HepG2 (cell line): Measurements from ENCODE around the gene FAM81B. TPM values are rescaled to one million over a fixed set of nuclear protein-coding genes. Genes with fewer than 3 reads are reported as not detected.

Experiments
- ATAC-seq: fragments of 200-7000 bp; cut with Tn5 transposase; 3 replicates; pipeline ENCODE4 v1.9.1; 2020; ENCODE audit warnings: mild to moderate bottlenecking, moderate library complexity
- BruUV-seq: library from RNA; stranded (reverse); fragments of 400-500 nt; replicated peaks from 2 replicates; lab custom pipeline; 2021; lab: Mats Ljungman, UMichigan
- CTCF ChIA-PET: fragments of 300-600 bp; formaldehyde crosslinking; extraction: SDS; loops from one replicate; lab custom pipeline; 2021; ENCODE audit warnings: low total read pairs, inconsistent platforms, low intra/inter-chr PET ratio; lab: Yijun Ruan, JAX
- POLR2A ChIA-PET: fragments of 350-600 bp; sonication (Branson Sonifier 250); formaldehyde crosslinking; loops from one replicate; lab custom pipeline; 2020; ENCODE audit warnings: antibody characterized with exemption, inconsistent platforms; lab: Yijun Ruan, JAX
- DNase-seq: peaks from one replicate; pipeline ENCODE4 v3.0.0-alpha.2; 2015; ENCODE audit warnings: low spot score
- FAIRE-seq: peaks from 3 replicates; lab custom pipeline; 2011; peaks lifted over from hg19 to GRCh38; lab: Jason Lieb, UNC
- H2AFZ ChIP-seq: one replicate; pipeline ENCODE4 v1.6.1; 2011; ENCODE audit warnings: low read length, inconsistent platforms
- H3K27ac ChIP-seq: fragments of 300-600 bp; 3 replicates; pipeline ENCODE4 v1.8.0; 2011; ENCODE audit warnings: mixed run types, mild to moderate bottlenecking, mixed read lengths, low read length, inconsistent platforms; ENCODE audit not compliant: insufficient read depth; ENCODE audit errors: extremely low read length
- H3K27me3 ChIP-seq, 2 experiments: fragments of 200-600 bp in 1 of 2; 2 replicates in 1 of 2; 3 replicates in 1 of 2; pipeline versions ENCODE4 v1.6.0 to v1.8.0; 2011; ENCODE audit warnings: low read length in 2 of 2, mild to moderate bottlenecking in 2 of 2, moderate library complexity in 2 of 2, inconsistent platforms in 1 of 2; ENCODE audit not compliant: insufficient read depth in 2 of 2, control insufficient read depth in 1 of 2
- H3K36me3 ChIP-seq, 2 experiments: fragments of 200-600 bp in 1 of 2; replicated peaks in 1 of 2; 2 replicates in 1 of 2; 3 replicates in 1 of 2; pipeline versions ENCODE4 v1.5.1 to v1.8.0; 2011; ENCODE audit warnings: low read length in 2 of 2, inconsistent platforms in 1 of 2; ENCODE audit not compliant: insufficient read depth in 2 of 2, control insufficient read depth in 1 of 2
- H3K4me1 ChIP-seq: 2 replicates; pipeline ENCODE4 v1.5.1; 2012; ENCODE audit warnings: low read length, inconsistent platforms; ENCODE audit not compliant: insufficient read depth
- H3K4me2 ChIP-seq: 2 replicates; pipeline ENCODE4 v1.6.0; 2011; ENCODE audit warnings: low read depth, low read length, inconsistent platforms
- H3K4me3 ChIP-seq, 3 experiments: fragments of 200-600 bp in 1 of 3; sonication (generic), shearing (Covaris generic) in 1 of 3; replicated peaks in 1 of 3; 2 replicates each; pipeline ENCODE4 v1.5.1; 2011 to 2016; ENCODE audit warnings: low read length in 3 of 3, inconsistent platforms in 2 of 3, low read depth in 2 of 3, mild to moderate bottlenecking in 2 of 3, control low read depth in 1 of 3, mixed read lengths in 1 of 3; ENCODE audit not compliant: insufficient read depth in 1 of 3
- H3K79me2 ChIP-seq: one replicate; pipeline ENCODE4 v1.6.1; 2011; ENCODE audit warnings: low read length, inconsistent platforms; ENCODE audit not compliant: insufficient read depth
- H3K9ac ChIP-seq: 2 replicates; pipeline ENCODE4 v1.6.0; 2011; ENCODE audit warnings: mild to moderate bottlenecking, low read depth, low read length, inconsistent platforms; ENCODE audit not compliant: insufficient read depth
- H3K9me3 ChIP-seq: 2 replicates; pipeline ENCODE4 v1.5.1; 2012; ENCODE audit warnings: mild to moderate bottlenecking, low read length
- H4K20me1 ChIP-seq: 2 replicates; pipeline ENCODE4 v1.6.0; 2011; ENCODE audit warnings: inconsistent platforms, mild to moderate bottlenecking, low read length, moderate library complexity; ENCODE audit not compliant: insufficient read depth
- EP300 ChIP-seq, 3 experiments: sonication (generic) in 1 of 3; formaldehyde crosslinking in 1 of 3; IDR thresholded peaks; 2 replicates each; pipeline versions ENCODE4 v1.5.1 to v1.6.1; 2011 to 2020; ENCODE audit warnings: low read depth in 2 of 3, low read length in 2 of 3, borderline replicate concordance in 1 of 3, improper control_type of control experiment in 1 of 3, mild to moderate bottlenecking in 1 of 3, missing genetic modification reagents in 1 of 3, moderate library complexity in 1 of 3
- HOXD1 ChIP-seq: sonication (generic); formaldehyde crosslinking; IDR thresholded peaks from 2 replicates; pipeline ENCODE4 v1.5.0; 2020; ENCODE audit warnings: missing genetic modification reagents
- NFE2 ChIP-seq: sonication (generic); formaldehyde crosslinking; IDR thresholded peaks from 2 replicates; pipeline ENCODE4 v1.4.0; 2020; ENCODE audit warnings: missing genetic modification reagents
- SMYD3 ChIP-seq: sonication (generic); formaldehyde crosslinking; IDR thresholded peaks from 2 replicates; pipeline ENCODE4 v1.8.1; 2023; ENCODE audit warnings: mild to moderate bottlenecking, missing genetic modification reagents
- SPEN ChIP-seq: sonication (generic); formaldehyde crosslinking; IDR thresholded peaks from 2 replicates; pipeline ENCODE4 v1.5.1; 2020; ENCODE audit warnings: low read depth, mild to moderate bottlenecking, missing genetic modification reagents
- ZNF12 ChIP-seq: sonication (generic); formaldehyde crosslinking; IDR thresholded peaks from 2 replicates; pipeline ENCODE4 v1.5.0; 2020; ENCODE audit warnings: missing genetic modification reagents
- WGBS: methylation state at CpG from one replicate; pipeline ENCODE4 v1.1.6; 2017; ENCODE audit warnings: low lambda C conversion rate; 5-methylcytosine and 5-hydroxymethylcytosine counted together
- in situ Hi-C: cut with HindIII; loops from 2 replicates; pipeline ENCODE4 v1.10.0; 2017; ENCODE audit warnings: low pct_unique_long_range_greater_than_20kb; ENCODE audit not compliant: extremely low pct_ligation_motif_present
- intact Hi-C: fragments of 100-400 bp; cut with micrococcal nuclease; formaldehyde crosslinking; loops from one replicate; pipeline ENCODE4 v1.10.0; 2022; ENCODE audit not compliant: unreplicated experiment
- polyA plus RNA-seq, 8 experiments: library from polyadenylated mRNA; depleted of rRNA in 3 of 8; stranded (reverse) in 7 of 8; unstranded in 1 of 8; fragments of >200 nt; fragmentation: Illumina TruSeq in 4 of 8; extraction: Trizol in 4 of 8; gene quantifications; 2 replicates each; pipeline versions ENCODE4 v1.2.1 to v1.2.3, GENCODE V29; 2011 to 2016; ENCODE audit warnings: low read depth in 4 of 8, missing spikeins in 1 of 8, mixed read lengths in 1 of 8; ENCODE audit not compliant: insufficient read depth in 1 of 8
- total RNA-seq, 5 experiments: library from RNA; depleted of rRNA; stranded (reverse); fragments of >200 nt; fragmentation: Illumina TruSeq; extraction: Trizol; gene quantifications; 2 replicates each; pipeline ENCODE4 v1.2.3, GENCODE V29; 2016; ENCODE audit warnings: low read depth in 1 of 5
- TF ChIP-seq, protein P1 (sequence below): sonication (generic); formaldehyde crosslinking; IDR thresholded peaks from 2 replicates; pipeline ENCODE4 v1.4.0; 2020; ENCODE audit warnings: low read depth, mild to moderate bottlenecking, missing genetic modification reagents
- TF ChIP-seq, protein P2 (sequence below): sonication (generic); formaldehyde crosslinking; IDR thresholded peaks from 2 replicates; pipeline ENCODE4 v1.8.1; 2023; ENCODE audit warnings: mild to moderate bottlenecking, missing genetic modification reagents, borderline replicate concordance

The FAM81B gene
- total and polyA plus RNA-seq, 2 of the 13 experiments (the other 11 are each of a cell fraction or from before 2014, with no cell fraction given) = not detected

DNA sequence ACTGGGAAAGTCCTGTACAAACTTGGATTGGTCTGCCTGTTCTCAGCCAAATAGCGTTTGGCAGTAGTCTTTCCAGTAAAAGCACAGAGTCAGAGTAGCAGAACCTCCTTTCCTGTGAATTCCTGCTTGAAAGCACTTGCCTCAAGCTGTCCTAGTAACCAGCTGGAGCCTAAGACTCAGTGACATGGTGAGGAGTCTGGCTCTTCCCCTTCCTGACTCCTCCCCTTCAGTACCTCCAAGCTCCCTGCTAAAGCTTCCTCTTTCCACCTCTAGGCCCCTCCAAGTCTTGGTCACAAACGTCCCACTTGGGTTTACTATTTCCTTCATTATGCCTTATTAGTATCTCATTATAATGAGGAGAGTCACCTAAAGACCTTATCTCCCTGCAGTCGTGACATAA is 21.4 kb upstream of the FAM81B start:
- H3K27ac ChIP-seq = no peak overlapping the region
- TF ChIP-seq NFE2 (CRISPR knock-in tag) (no peak), SMYD3 (CRISPR knock-in tag) (no peak), ZNF12 (CRISPR knock-in tag) (no peak), HOXD1 (CRISPR knock-in tag) (no peak)
- TF ChIP-seq, protein P1, sequence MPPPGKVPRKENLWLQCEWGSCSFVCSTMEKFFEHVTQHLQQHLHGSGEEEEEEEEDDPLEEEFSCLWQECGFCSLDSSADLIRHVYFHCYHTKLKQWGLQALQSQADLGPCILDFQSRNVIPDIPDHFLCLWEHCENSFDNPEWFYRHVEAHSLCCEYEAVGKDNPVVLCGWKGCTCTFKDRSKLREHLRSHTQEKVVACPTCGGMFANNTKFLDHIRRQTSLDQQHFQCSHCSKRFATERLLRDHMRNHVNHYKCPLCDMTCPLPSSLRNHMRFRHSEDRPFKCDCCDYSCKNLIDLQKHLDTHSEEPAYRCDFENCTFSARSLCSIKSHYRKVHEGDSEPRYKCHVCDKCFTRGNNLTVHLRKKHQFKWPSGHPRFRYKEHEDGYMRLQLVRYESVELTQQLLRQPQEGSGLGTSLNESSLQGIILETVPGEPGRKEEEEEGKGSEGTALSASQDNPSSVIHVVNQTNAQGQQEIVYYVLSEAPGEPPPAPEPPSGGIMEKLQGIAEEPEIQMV (CRISPR knock-in tag) = no peak
- TF ChIP-seq, all 625 proteins: peak for 0
- ChIA-PET CTCF (no interaction called here), POLR2A (no interaction called here)
- FAIRE-seq = no peak
- BruUV-seq = no TSS peak
- no peaks in the 10 kb centered on the region for H3K4me1 ChIP-seq
- H4K20me1 ChIP-seq = no peaks in the 10 kb centered on the region
- H3K9me3 ChIP-seq = no peaks in the 10 kb centered on the region
- no peak for ATAC-seq
- WGBS = 0% methylated on average over 2 of the region's 3 CpGs
- no peak overlapping the region for H3K4me3 ChIP-seq
- intact Hi-C loops = no loop called here
- H3K36me3 ChIP-seq = no peaks in the 10 kb centered on the region
- H3K27me3 ChIP-seq = peaks cover 0 to 2% of the 10 kb centered on the region in 2 experiments; a peak in 1 of 5 replicates
- H3K4me2 ChIP-seq = no peak overlapping the region
- no peak overlapping the region for H3K9ac ChIP-seq
- H2AFZ ChIP-seq = no peak overlapping the region
- in situ Hi-C loops = no loop called here
- H3K79me2 ChIP-seq = no peaks in the 10 kb centered on the region
- no peak for DNase-seq

DNA sequence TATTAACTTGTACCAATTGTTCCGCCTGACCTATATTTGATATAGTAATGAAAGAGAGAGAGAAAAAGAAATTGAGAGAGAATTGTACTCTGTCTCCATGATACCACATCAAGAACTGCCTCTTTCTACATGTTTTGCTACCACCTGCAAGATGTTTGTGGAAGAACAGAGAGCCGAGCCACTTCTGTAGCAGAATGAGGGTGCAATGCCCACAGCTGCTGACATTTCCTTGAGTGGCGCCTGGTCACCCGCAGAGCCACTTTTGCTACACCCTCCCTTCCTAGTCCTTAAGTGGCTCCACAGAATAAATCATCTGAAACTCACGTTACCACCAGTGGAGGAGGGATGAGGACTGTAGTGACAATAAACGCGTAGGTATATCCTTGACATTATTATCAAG is 17.1 kb upstream of the FAM81B start:
- H2AFZ ChIP-seq = no peak overlapping the region
- TF ChIP-seq EP300 (IDR thresholded peaks at IDR 0.05; ENCODE audit: low read depth in 2 of 2, low read length in 2 of 2) = no peak
- no peak for TF ChIP-seq EP300 (CRISPR knock-in tag; IDR thresholded peaks at IDR 0.05; ENCODE audit: borderline replicate concordance)
- no peak for TF ChIP-seq SPEN
- TF ChIP-seq, protein P2, sequence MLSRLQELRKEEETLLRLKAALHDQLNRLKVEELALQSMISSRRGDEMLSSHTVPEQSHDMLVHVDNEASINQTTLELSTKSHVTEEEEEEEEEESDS (CRISPR knock-in tag) = no peak
- no peak overlapping the region for H3K4me3 ChIP-seq
- H3K79me2 ChIP-seq = no peaks in the 10 kb centered on the region
- H3K4me1 ChIP-seq = no peaks in the 10 kb centered on the region
- ChIA-PET CTCF (no interaction called here), POLR2A (no interaction called here)
- no peaks in the 10 kb centered on the region for H3K36me3 ChIP-seq
- DNase-seq (no peak), FAIRE-seq (no peak), ATAC-seq (no peak)
- no peak overlapping the region for H3K4me2 ChIP-seq
- intact Hi-C loops (no loop called here), in situ Hi-C loops (no loop called here)
- no TSS peak for BruUV-seq
- no peak overlapping the region for H3K9ac ChIP-seq
- 48% methylated on average over 7 of the region's 7 CpGs for WGBS
- H3K27me3 ChIP-seq = peaks cover 0 to 2% of the 10 kb centered on the region in 2 experiments; a peak in 1 of 5 replicates
- H3K27ac ChIP-seq = no peak overlapping the region
- no peaks in the 10 kb centered on the region for H3K9me3 ChIP-seq
- no peaks in the 10 kb centered on the region for H4K20me1 ChIP-seq
